Gastrocnemius medialis (tissue), 4 donors: ENCODE measurements around the gene SAMD4A.

Experiments
- CTCF ChIP-seq, 5 experiments: fragments of 450-650 bp in 3 of 5; fragments of 200-600 bp in 2 of 5; sonication (generic) in 2 of 5; IDR thresholded peaks in 4 of 5; conservative IDR thresholded peaks in 1 of 5; 1 replicate in 4 of 5; 2 replicates in 1 of 5; pipeline ENCODE4 v1.5.1; 2016 to 2019; ENCODE audit warnings: antibody characterized with exemption in 5 of 5, mild to moderate bottlenecking in 3 of 5, moderate library complexity in 3 of 5
- POLR2A ChIP-seq, 2 donors: fragments of 450-650 bp; IDR thresholded peaks; one replicate each; pipeline ENCODE4 v1.6.1; 2017; ENCODE audit warnings: antibody characterized with exemption in 2 of 2, mild to moderate bottlenecking in 2 of 2, moderate library complexity in 2 of 2

DNA sequence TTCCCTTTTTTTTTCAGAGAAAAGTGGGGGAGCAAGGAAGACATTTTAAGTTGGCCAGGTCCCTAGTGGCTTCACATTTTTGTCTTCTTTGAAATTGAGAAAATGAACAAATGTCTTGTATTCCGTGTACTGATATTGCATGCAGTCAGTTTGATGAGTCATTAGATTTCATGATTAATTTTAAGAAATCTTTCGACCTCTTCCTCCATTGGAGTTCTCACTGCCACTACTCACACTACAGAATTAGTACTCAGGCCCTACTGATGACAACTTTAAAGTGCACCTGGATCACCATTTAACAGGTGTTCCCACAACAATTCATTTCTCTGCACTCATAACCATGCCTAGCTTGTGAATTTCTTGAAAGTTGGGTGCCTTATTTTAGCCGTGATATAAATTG lies 50.5 kb downstream of the SAMD4A start:
- no peak for TF ChIP-seq CTCF (IDR thresholded peaks at IDR 0.05 in 4 of 5, conservative IDR thresholded peaks at IDR 0.05 in 1 of 5)
- TF ChIP-seq POLR2A (IDR thresholded peaks at IDR 0.05): no peak
